Karpas-422 (cell line): ENCODE measurements around the gene ABHD14A. TPM values are rescaled to one million over a fixed set of nuclear protein-coding genes. Genes with fewer than 3 reads are reported as not detected.

Experiments
- DNase-seq: peaks from one replicate; pipeline ENCODE4 v3.0.0-alpha.2; 2015
- H2AFZ ChIP-seq: fragments of 200-600 bp; sonication (generic); 2 replicates; pipeline ENCODE4 v1.6.1; 2014; ENCODE audit warnings: antibody characterized with exemption, low read length, mixed read lengths
- H3K27ac ChIP-seq: fragments of 200-600 bp; sonication (generic); 2 replicates; pipeline ENCODE4 v1.5.1; 2014; ENCODE audit warnings: mild to moderate bottlenecking, low read length, moderate library complexity
- H3K27me3 ChIP-seq: fragments of 200-600 bp; sonication (generic); 2 replicates; pipeline ENCODE4 v1.6.1; 2014; ENCODE audit warnings: low read length, mixed read lengths
- H3K36me3 ChIP-seq: fragments of 200-600 bp; sonication (generic); 2 replicates; pipeline ENCODE4 v1.6.1; 2014; ENCODE audit warnings: low read length, mixed read lengths; ENCODE audit not compliant: insufficient read depth
- H3K4me1 ChIP-seq: fragments of 200-600 bp; sonication (generic); 2 replicates; pipeline ENCODE4 v1.6.1; 2014; ENCODE audit warnings: mild to moderate bottlenecking, low read length, mixed read lengths
- H3K4me2 ChIP-seq: fragments of 200-600 bp; sonication (generic); 2 replicates; pipeline ENCODE4 v1.6.1; 2014; ENCODE audit warnings: low read length, low read depth, mild to moderate bottlenecking; ENCODE audit not compliant: poor library complexity, severe bottlenecking
- H3K4me3 ChIP-seq: fragments of 200-600 bp; sonication (generic); 2 replicates; pipeline ENCODE4 v1.5.1; 2014; ENCODE audit warnings: mild to moderate bottlenecking, antibody characterized with exemption, low read length, mixed read lengths
- H3K79me2 ChIP-seq: fragments of 200-600 bp; sonication (generic); 2 replicates; pipeline ENCODE4 v1.6.1; 2014; ENCODE audit warnings: mild to moderate bottlenecking, low read length, mixed read lengths
- H3K9ac ChIP-seq: fragments of 200-600 bp; sonication (generic); 2 replicates; pipeline ENCODE4 v1.6.0; 2014; ENCODE audit warnings: low read length
- H3K9me2 ChIP-seq: fragments of 200-600 bp; sonication (generic), shearing (Covaris generic); replicated peaks from 2 replicates; pipeline ENCODE4 v1.6.0; 2014; ENCODE audit warnings: mild to moderate bottlenecking, low read length, moderate library complexity; ENCODE audit not compliant: insufficient read depth
- H3K9me3 ChIP-seq: fragments of 300-700, 200-600 bp; sonication (generic); 2 replicates; pipeline ENCODE4 v1.6.1; 2014; ENCODE audit warnings: low read length, mixed read lengths
- H4K20me1 ChIP-seq: fragments of 200-600 bp; sonication (generic); 2 replicates; pipeline ENCODE4 v1.6.1; 2014; ENCODE audit warnings: mild to moderate bottlenecking, antibody characterized with exemption, low read length, low read depth; ENCODE audit not compliant: insufficient read depth
- total RNA-seq: library from RNA; depleted of rRNA; stranded (reverse); fragments of >200 nt; shearing (Covaris generic); gene quantifications from 2 replicates; pipeline ENCODE4 v1.2.3, GENCODE V29; 2014; ENCODE audit warnings: low replicate concordance

ABHD14A gene
- total RNA-seq, 1 experiment from 2014 or later = 36.9 TPM

- no peaks in the 10 kb centered on the region for H3K9me3 ChIP-seq
- H3K4me2 ChIP-seq = peak overlapping the region; percentile 65
- DNase-seq = no peak
- H3K27me3 ChIP-seq = no peaks in the 10 kb centered on the region
- H3K9ac ChIP-seq = peak overlapping the region; percentile 49
- no peaks in the 10 kb centered on the region for H3K79me2 ChIP-seq
- H3K9me2 ChIP-seq = no peaks in the 10 kb centered on the region
- H3K36me3 ChIP-seq = no peaks in the 10 kb centered on the region
- no peak overlapping the region for H2AFZ ChIP-seq
- no peaks in the 10 kb centered on the region for H4K20me1 ChIP-seq
- H3K27ac ChIP-seq = no peak overlapping the region; the same call in 1 of the 2 replicates
- H3K4me3 ChIP-seq = peak overlapping the region; percentile 53
- H3K4me1 ChIP-seq = peaks cover 42% of the 10 kb centered on the region
Observed at GRCh38 chr3:52023101-52023770, 48.4 kb downstream of the ABHD14A start.

GRCh38 chr3:52023860-52024764, 49.2 kb downstream of the ABHD14A start:
- peaks cover 42% of the 10 kb centered on the region for H3K4me1 ChIP-seq
- no peak overlapping the region; the same call in 1 of the 2 replicates for H3K27ac ChIP-seq
- peak overlapping the region; percentile 65 for H3K4me2 ChIP-seq
- H2AFZ ChIP-seq = no peak overlapping the region
- no peaks in the 10 kb centered on the region for H3K27me3 ChIP-seq
- no peaks in the 10 kb centered on the region for H4K20me1 ChIP-seq
- H3K9ac ChIP-seq = peak overlapping the region; percentile 49
- peak; percentile 88 for DNase-seq
- no peaks in the 10 kb centered on the region for H3K79me2 ChIP-seq
- H3K9me3 ChIP-seq = no peaks in the 10 kb centered on the region
- no peaks in the 10 kb centered on the region for H3K9me2 ChIP-seq
- no peaks in the 10 kb centered on the region for H3K36me3 ChIP-seq
- peak overlapping the region; percentile 53 for H3K4me3 ChIP-seq

- Histone ChIP-seq H3K9ac (no peak overlapping the region), H3K79me2 (no peaks in the 10 kb centered on the region), H3K4me2 (no peak overlapping the region), H3K9me2 (no peaks in the 10 kb centered on the region), H3K4me1 (peaks cover 42% of the 10 kb centered on the region), H4K20me1 (no peaks in the 10 kb centered on the region), H3K4me3 (no peak overlapping the region), H3K9me3 (no peaks in the 10 kb centered on the region), H3K27me3 (no peaks in the 10 kb centered on the region), H2AFZ (no peak overlapping the region), H3K27ac (no peak overlapping the region), H3K36me3 (no peaks in the 10 kb centered on the region)
- DNase-seq = no peak
Observed at GRCh38 chr3:52024765-52025452, 50.0 kb downstream of the ABHD14A start.

GRCh38 chr3:52025453-52025852, 50.6 kb downstream of the ABHD14A start:
- Histone ChIP-seq H3K27me3 (no peaks in the 10 kb centered on the region), H3K4me2 (no peak overlapping the region), H3K27ac (no peak overlapping the region), H3K4me1 (peaks cover 42% of the 10 kb centered on the region), H3K4me3 (no peak overlapping the region), H3K79me2 (no peaks in the 10 kb centered on the region), H3K9me3 (no peaks in the 10 kb centered on the region), H2AFZ (no peak overlapping the region), H4K20me1 (no peaks in the 10 kb centered on the region), H3K9me2 (no peaks in the 10 kb centered on the region), H3K36me3 (no peaks in the 10 kb centered on the region), H3K9ac (no peak overlapping the region)
- no peak for DNase-seq

GRCh38 chr3:52026041-52026440, 51.2 kb downstream of the ABHD14A start:
- no peaks in the 10 kb centered on the region for H3K79me2 ChIP-seq
- no peaks in the 10 kb centered on the region for H3K36me3 ChIP-seq
- H3K9ac ChIP-seq = no peak overlapping the region
- no peak overlapping the region for H3K4me2 ChIP-seq
- no peak overlapping the region for H3K27ac ChIP-seq
- H3K4me1 ChIP-seq = peaks cover 40% of the 10 kb centered on the region
- H3K9me3 ChIP-seq = no peaks in the 10 kb centered on the region
- H3K9me2 ChIP-seq = no peaks in the 10 kb centered on the region
- H4K20me1 ChIP-seq = no peaks in the 10 kb centered on the region
- H2AFZ ChIP-seq = no peak overlapping the region
- H3K4me3 ChIP-seq = no peak overlapping the region
- no peak for DNase-seq
- no peaks in the 10 kb centered on the region for H3K27me3 ChIP-seq

GRCh38 chr3:52028572-52028971, 53.7 kb downstream of the ABHD14A start:
- Histone ChIP-seq H3K4me3 (no peak overlapping the region), H3K4me2 (no peak overlapping the region), H3K36me3 (no peaks in the 10 kb centered on the region), H3K9me3 (no peaks in the 10 kb centered on the region), H3K9me2 (no peaks in the 10 kb centered on the region), H3K4me1 (peaks cover 15% of the 10 kb centered on the region), H2AFZ (no peak overlapping the region), H3K79me2 (no peaks in the 10 kb centered on the region), H3K27me3 (no peaks in the 10 kb centered on the region), H4K20me1 (no peaks in the 10 kb centered on the region), H3K27ac (no peak overlapping the region), H3K9ac (no peak overlapping the region)
- no peak for DNase-seq

GRCh38 chr3:52029053-52029452, 54.2 kb downstream of the ABHD14A start:
- Histone ChIP-seq H2AFZ (no peak overlapping the region), H3K9ac (no peak overlapping the region), H3K4me1 (peaks cover 10% of the 10 kb centered on the region), H4K20me1 (no peaks in the 10 kb centered on the region), H3K4me2 (no peak overlapping the region), H3K9me3 (no peaks in the 10 kb centered on the region), H3K9me2 (no peaks in the 10 kb centered on the region), H3K27me3 (no peaks in the 10 kb centered on the region), H3K36me3 (no peaks in the 10 kb centered on the region), H3K27ac (no peak overlapping the region), H3K4me3 (no peak overlapping the region), H3K79me2 (no peaks in the 10 kb centered on the region)
- DNase-seq = no peak

GRCh38 chr3:52029535-52029934, 54.7 kb downstream of the ABHD14A start:
- Histone ChIP-seq H3K9me2 (no peaks in the 10 kb centered on the region), H3K9me3 (no peaks in the 10 kb centered on the region), H3K4me2 (no peak overlapping the region), H3K27me3 (no peaks in the 10 kb centered on the region), H3K36me3 (no peaks in the 10 kb centered on the region), H3K4me3 (no peak overlapping the region), H4K20me1 (no peaks in the 10 kb centered on the region), H2AFZ (no peak overlapping the region), H3K4me1 (peaks cover 6% of the 10 kb centered on the region), H3K27ac (no peak overlapping the region), H3K79me2 (no peaks in the 10 kb centered on the region), H3K9ac (no peak overlapping the region)
- DNase-seq = no peak
